Measurements from ENCODE around the gene FAM47E. TPM values are rescaled to one million over a fixed set of nuclear protein-coding genes. Genes with fewer than 3 reads are reported as not detected.

FAM47E gene
- polyA plus RNA-seq, 1 donor from 2014 or later = not detected

- Mint-ChIP-seq H3K27ac (no peak overlapping the region), H3K27me3 (peaks cover 24% of the 10 kb centered on the region), H3K4me1 (peaks cover 5 to 9% (median 7%) of the 10 kb centered on the region in 3 donors), H3K9me3 (no peaks in the 10 kb centered on the region), H3K4me3 (peak overlapping the region in 1 of 4 donors; percentile 81), H3K36me3 (no peaks in the 10 kb centered on the region)
Measured at GRCh38 chr4:76308548-76308947, 57.0 kb downstream of the FAM47E start.

GRCh38 chr4:76309939-76310550, 58.5 kb downstream of the FAM47E start:
- Mint-ChIP-seq H3K4me1 (peaks cover 3 to 5% (median 5%) of the 10 kb centered on the region in 3 donors), H3K27me3 (peaks cover 22% of the 10 kb centered on the region), H3K9me3 (peaks cover 0 to 2% (median 0%) of the 10 kb centered on the region in 3 donors), H3K27ac (peak overlapping the region in 1 of 3 donors; percentile 21), H3K36me3 (no peaks in the 10 kb centered on the region), H3K4me3 (no peak overlapping the region)

GRCh38 chr4:76310683-76311082, 59.2 kb downstream of the FAM47E start:
- Mint-ChIP-seq H3K36me3 (no peaks in the 10 kb centered on the region), H3K4me1 (peaks cover 0 to under 1% (median 0%) of the 10 kb centered on the region in 3 donors), H3K27ac (peak overlapping the region in 1 of 3 donors; percentile 21)

GRCh38 chr4:76311896-76312331, 60.4 kb downstream of the FAM47E start:
- H3K36me3 Mint-ChIP-seq = no peaks in the 10 kb centered on the region
- H3K27ac Mint-ChIP-seq = no peak overlapping the region
- no peak overlapping the region for H3K4me3 Mint-ChIP-seq
- H3K27me3 Mint-ChIP-seq = peaks cover 15% of the 10 kb centered on the region
- peaks cover 8 to 12% (median 12%) of the 10 kb centered on the region in 3 donors for H3K9me3 Mint-ChIP-seq
- no peaks in the 10 kb centered on the region for H3K4me1 Mint-ChIP-seq

More at GRCh38 chr4:76310683-76311082, 59.2 kb downstream of the FAM47E start:
- H3K9me3 Mint-ChIP-seq = peaks cover 0 to 6% (median under 1%) of the 10 kb centered on the region in 3 donors
- H3K27me3 Mint-ChIP-seq = peaks cover 17% of the 10 kb centered on the region
- H3K4me3 Mint-ChIP-seq = no peak overlapping the region

- H3K4me3 Mint-ChIP-seq = no peak overlapping the region
- no peaks in the 10 kb centered on the region for H3K36me3 Mint-ChIP-seq
- no peak overlapping the region for H3K27ac Mint-ChIP-seq
- no peaks in the 10 kb centered on the region for H3K4me1 Mint-ChIP-seq
- H3K27me3 Mint-ChIP-seq = peaks cover 13% of the 10 kb centered on the region
- peaks cover 10 to 18% (median 15%) of the 10 kb centered on the region in 3 donors for H3K9me3 Mint-ChIP-seq
Measured at GRCh38 chr4:76312457-76312856, 60.9 kb downstream of the FAM47E start.

GRCh38 chr4:76313547-76313946, 62.0 kb downstream of the FAM47E start:
- no peaks in the 10 kb centered on the region for H3K36me3 Mint-ChIP-seq

GRCh38 chr4:76315267-76315918, 63.9 kb downstream of the FAM47E start:
- no peaks in the 10 kb centered on the region for H3K4me1 Mint-ChIP-seq
- H3K27me3 Mint-ChIP-seq = peaks cover 13% of the 10 kb centered on the region
- H3K27ac Mint-ChIP-seq = no peak overlapping the region
- no peak overlapping the region for H3K4me3 Mint-ChIP-seq
- H3K9me3 Mint-ChIP-seq = peaks cover 18 to 24% (median 23%) of the 10 kb centered on the region in 3 donors
- peaks cover 1% of the 10 kb centered on the region for H3K36me3 Mint-ChIP-seq

More at GRCh38 chr4:76313547-76313946, 62.0 kb downstream of the FAM47E start:
- H3K27ac Mint-ChIP-seq = no peak overlapping the region
- peaks cover 11% of the 10 kb centered on the region for H3K27me3 Mint-ChIP-seq
- H3K9me3 Mint-ChIP-seq = peaks cover 15 to 19% (median 15%) of the 10 kb centered on the region in 3 donors
- H3K4me3 Mint-ChIP-seq = no peak overlapping the region
- H3K4me1 Mint-ChIP-seq = no peaks in the 10 kb centered on the region

- Mint-ChIP-seq H3K9me3 (peaks cover 22 to 29% (median 24%) of the 10 kb centered on the region in 3 donors), H3K4me1 (no peaks in the 10 kb centered on the region), H3K27ac (no peak overlapping the region), H3K36me3 (peaks cover 1% of the 10 kb centered on the region), H3K4me3 (no peak overlapping the region), H3K27me3 (peaks cover 13% of the 10 kb centered on the region)
Measured at GRCh38 chr4:76316131-76316530, 64.6 kb downstream of the FAM47E start.

GRCh38 chr4:76322236-76322635, 70.7 kb downstream of the FAM47E start:
- H3K27ac Mint-ChIP-seq = no peak overlapping the region
- peaks cover 4% of the 10 kb centered on the region for H3K27me3 Mint-ChIP-seq
- no peaks in the 10 kb centered on the region for H3K4me1 Mint-ChIP-seq
- H3K36me3 Mint-ChIP-seq = peaks cover 1% of the 10 kb centered on the region
- H3K9me3 Mint-ChIP-seq = peaks cover 13 to 27% (median 17%) of the 10 kb centered on the region in 3 donors
- no peak overlapping the region for H3K4me3 Mint-ChIP-seq

- Mint-ChIP-seq H3K9me3 (peaks cover 12 to 20% (median 20%) of the 10 kb centered on the region in 3 donors), H3K4me3 (no peak overlapping the region), H3K36me3 (peaks cover 1% of the 10 kb centered on the region), H3K4me1 (no peaks in the 10 kb centered on the region), H3K27ac (no peak overlapping the region), H3K27me3 (peaks cover 2% of the 10 kb centered on the region)
Measured at GRCh38 chr4:76325072-76325471, 73.6 kb downstream of the FAM47E start.

GRCh38 chr4:76326515-76326914, 75.0 kb downstream of the FAM47E start:
- H3K36me3 Mint-ChIP-seq = no peaks in the 10 kb centered on the region
- no peak overlapping the region for H3K4me3 Mint-ChIP-seq
- no peaks in the 10 kb centered on the region for H3K4me1 Mint-ChIP-seq
- no peak overlapping the region for H3K27ac Mint-ChIP-seq
- peaks cover 4 to 19% (median 11%) of the 10 kb centered on the region in 3 donors for H3K9me3 Mint-ChIP-seq
- peaks cover 2% of the 10 kb centered on the region for H3K27me3 Mint-ChIP-seq

Other genes with a start within 250 kb of the FAM47E start
- gene CXCL9, start 244.2 kb upstream of the FAM47E start, polyA plus RNA-seq = not detected
- 0.58 TPM for gene CXCL10, start 228.2 kb upstream of the FAM47E start, polyA plus RNA-seq
- gene CXCL11, start 215.7 kb upstream of the FAM47E start, polyA plus RNA-seq = not detected
- gene ART3, start 177.0 kb upstream of the FAM47E start, polyA plus RNA-seq = not detected
- 34.8 TPM for gene NUP54, start 103.3 kb upstream of the FAM47E start, polyA plus RNA-seq
- gene SCARB2, start 37.9 kb upstream of the FAM47E start, polyA plus RNA-seq = 12.2 TPM
- not detected for gene STBD1, start 55.0 kb downstream of the FAM47E start, polyA plus RNA-seq
- not detected for gene CCDC158, start 169.4 kb downstream of the FAM47E start, polyA plus RNA-seq
- not detected for gene SHROOM3, start 183.5 kb downstream of the FAM47E start, polyA plus RNA-seq

Data from IgD-negative memory B cell (primary cell).